NOMO-1 treated with DMSO at 0.1 percent for 48 hours (cell line): ENCODE results near the gene DNAH17.

Experiments used
- DNase-seq: peaks from one replicate; lab custom pipeline; 2025; ENCODE audit not compliant: unreplicated experiment; lab: John Stamatoyannopoulos, UW

DNAH17 gene

GRCh38 chr17:78432226-78433012 lies 144.8 kb downstream of the DNAH17 start:
- DNase-seq, result no peak

GRCh38 chr17:78431692-78431958 lies 145.6 kb downstream of the DNAH17 start:
- DNase-seq, result no peak

GRCh38 chr17:78430892-78431691 lies 146.1 kb downstream of the DNAH17 start:
- DNase-seq, result no peak

GRCh38 chr17:78429618-78429995 lies 147.6 kb downstream of the DNAH17 start:
- no peak for DNase-seq

- DNase-seq, result no peak
Measured at GRCh38 chr17:78428836-78429617, 148.2 kb downstream of the DNAH17 start.

- DNase-seq, result no peak
Measured at GRCh38 chr17:78428025-78428575, 149.1 kb downstream of the DNAH17 start.

- no peak for DNase-seq
Measured at GRCh38 chr17:78427140-78427539, 150.1 kb downstream of the DNAH17 start.

GRCh38 chr17:78426293-78426879 lies 150.8 kb downstream of the DNAH17 start:
- DNase-seq, result no peak

GRCh38 chr17:78425429-78425828 lies 151.8 kb downstream of the DNAH17 start:
- DNase-seq, result no peak

- no peak for DNase-seq
Measured at GRCh38 chr17:78423961-78424675, 153.1 kb downstream of the DNAH17 start.

GRCh38 chr17:78422872-78423588 lies 154.2 kb downstream of the DNAH17 start:
- DNase-seq, result no peak

GRCh38 chr17:78422267-78422605 lies 155.0 kb downstream of the DNAH17 start:
- DNase-seq, result no peak

GRCh38 chr17:78421534-78422266 lies 155.5 kb downstream of the DNAH17 start:
- DNase-seq, result peak; percentile 56

- no peak for DNase-seq
Measured at GRCh38 chr17:78421084-78421533, 156.1 kb downstream of the DNAH17 start.

GRCh38 chr17:78419970-78420815 lies 157.0 kb downstream of the DNAH17 start:
- DNase-seq, result no peak

- DNase-seq, result no peak
Measured at GRCh38 chr17:78418326-78419026, 158.7 kb downstream of the DNAH17 start.

- DNase-seq, result no peak
Measured at GRCh38 chr17:78417531-78417909, 159.7 kb downstream of the DNAH17 start.
